GM12875 (cell line): ENCODE measurements around the gene AUH.

Experiments
- H3K4me3 ChIP-seq: one replicate; pipeline ENCODE4 v1.5.1; 2011; ENCODE audit warnings: low read depth, low read length, control low read depth
- CTCF ChIP-seq: IDR thresholded peaks from 2 replicates; pipeline ENCODE4 v1.5.1; 2011; ENCODE audit warnings: low read depth, mild to moderate bottlenecking, control low read depth, inconsistent platforms, low read length, moderate library complexity, borderline replicate concordance; ENCODE audit not compliant: insufficient read depth

Gene AUH

GRCh38 chr9:91345978-91346377, 15.7 kb downstream of the AUH start:
- H3K4me3 ChIP-seq, result no peak overlapping the region
- TF ChIP-seq CTCF, result no peak

DNA sequence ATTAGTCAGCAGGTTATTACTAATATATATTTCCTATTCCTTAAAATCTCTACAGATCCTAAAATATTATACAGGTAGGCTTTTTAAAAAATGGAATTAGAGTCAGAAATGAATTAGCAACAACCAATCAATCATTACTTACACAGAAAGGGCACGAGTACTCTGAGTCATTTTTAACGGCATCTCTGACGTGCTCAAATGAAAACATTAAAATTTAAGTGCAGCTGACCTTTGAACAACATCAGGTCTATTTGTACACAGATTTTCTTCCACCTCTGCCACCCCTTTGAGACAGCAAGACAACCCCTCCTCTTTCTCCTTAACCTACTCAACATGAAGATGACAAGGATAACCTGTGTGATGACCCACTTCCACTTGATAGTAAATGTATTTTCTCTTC, 19.1 kb downstream of the AUH start:
- TF ChIP-seq CTCF, result no peak

DNA sequence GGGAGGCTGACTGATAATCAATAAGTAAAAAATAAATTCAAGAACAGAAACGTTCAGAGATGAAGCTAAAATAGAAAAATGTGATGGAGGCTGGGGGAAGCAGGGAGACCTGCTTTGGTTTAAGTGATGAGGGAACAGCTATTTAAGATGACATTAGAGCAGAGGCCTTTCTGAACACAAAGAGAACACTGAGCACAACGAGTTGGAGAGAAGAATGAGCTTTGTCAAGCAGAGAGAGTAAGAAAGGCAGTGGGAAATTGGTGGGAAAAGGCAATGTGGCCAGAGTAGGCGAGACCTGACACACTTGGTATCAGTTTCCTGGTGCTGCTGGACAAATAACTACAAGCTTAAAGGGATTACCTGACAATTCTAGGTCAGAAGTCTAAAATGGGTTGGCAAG, 20.0 kb downstream of the AUH start:
- no peak for TF ChIP-seq CTCF
- H3K4me3 ChIP-seq, result no peak overlapping the region

More for the DNA sequence above, 19.1 kb downstream of the AUH start:
- no peak overlapping the region for H3K4me3 ChIP-seq

GRCh38 chr9:91341258-91341746, 20.4 kb downstream of the AUH start:
- no peak overlapping the region for H3K4me3 ChIP-seq
- TF ChIP-seq CTCF, result no peak

- TF ChIP-seq CTCF, result no peak
- H3K4me3 ChIP-seq, result no peak overlapping the region
Observed at GRCh38 chr9:91340395-91340967, 21.2 kb downstream of the AUH start.

DNA sequence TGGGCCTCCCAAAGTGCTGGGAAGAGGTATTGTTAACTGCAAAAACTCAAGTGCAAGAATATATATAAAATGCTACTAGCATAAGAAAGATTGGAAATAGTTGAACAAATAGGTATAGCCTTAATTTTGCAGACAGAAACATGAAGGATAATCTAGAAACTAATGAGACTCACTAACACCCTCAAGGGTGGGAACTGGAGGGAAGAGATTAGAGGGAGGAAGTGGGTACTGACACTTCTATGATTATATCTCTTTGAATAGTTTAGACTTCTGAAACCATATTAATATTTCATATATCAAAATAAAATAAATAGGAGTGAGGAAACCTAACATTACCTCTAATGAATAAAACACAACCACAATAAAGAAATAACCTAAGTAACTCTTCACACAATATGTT, 23.0 kb downstream of the AUH start:
- no peak overlapping the region for H3K4me3 ChIP-seq
- TF ChIP-seq CTCF, result no peak

GRCh38 chr9:91336786-91337185, 24.9 kb downstream of the AUH start:
- no peak overlapping the region for H3K4me3 ChIP-seq
- TF ChIP-seq CTCF, result no peak
